Measurements from ENCODE around the gene ATP11C.
A peak's percentile ranks its signal among the peaks of the same experiment; 100 is the strongest.

ATP11C gene

DNA sequence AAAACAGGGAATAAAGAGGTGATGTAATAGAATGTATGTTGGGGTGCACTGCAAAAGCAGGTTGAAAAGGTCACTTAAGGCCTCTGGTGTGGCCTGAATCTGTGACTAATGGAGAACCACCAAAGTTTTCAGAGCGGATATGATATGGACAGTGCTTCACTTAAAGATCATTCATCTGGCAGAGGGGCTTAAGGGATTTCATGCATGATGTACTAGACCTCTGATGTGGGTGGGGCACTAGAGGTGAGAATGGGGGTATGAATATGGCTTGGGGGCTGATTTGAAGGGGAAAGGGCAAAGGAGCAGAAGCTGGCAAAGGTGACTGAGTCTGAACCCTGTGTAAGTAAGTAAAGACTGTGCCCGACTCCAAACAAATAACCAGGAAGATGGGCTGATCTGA lies 162.5 kb downstream of the ATP11C start:
- no peak for DNase-seq

DNA sequence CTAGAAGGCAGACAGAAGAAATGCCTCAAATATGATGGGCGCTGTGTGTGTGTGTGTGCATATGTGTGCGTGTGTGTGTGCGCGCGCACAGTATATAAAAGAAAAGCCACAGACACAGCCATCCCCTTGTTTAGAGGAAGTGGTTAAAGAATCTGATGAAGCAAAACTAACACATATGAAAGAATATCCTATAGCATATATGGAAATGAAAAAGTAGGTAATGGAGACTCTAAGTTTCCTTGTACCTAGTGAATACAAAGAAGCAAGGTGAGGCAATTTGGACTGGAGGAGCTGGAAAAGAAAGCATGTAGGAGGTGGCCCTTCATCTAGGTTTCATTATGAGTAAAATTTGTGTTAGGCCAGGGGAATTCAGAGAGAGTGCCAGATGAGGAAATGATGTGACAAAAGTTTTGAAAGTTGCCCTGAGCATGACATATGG lies 166.3 kb downstream of the ATP11C start:
- H3K27me3 ChIP-seq (ENCODE audit: insufficient read depth, low read depth, severe bottlenecking), result peaks cover 3% of the 10 kb centered on the region
- no peaks in the 10 kb centered on the region for H3K36me3 ChIP-seq
- no peak overlapping the region for H3K4me3 ChIP-seq (ENCODE audit: low read depth, low read length)
- no peaks in the 10 kb centered on the region for H3K9me3 ChIP-seq (ENCODE audit: severe bottlenecking)
- DNase-seq, result no peak
- TF ChIP-seq CTCF (IDR thresholded peaks at IDR 0.05; ENCODE audit: low read depth, low read length), result no peak
- no peak overlapping the region for H3K27ac ChIP-seq

More for the DNA sequence above, 162.5 kb downstream of the ATP11C start:
- H3K27ac ChIP-seq, result no peak overlapping the region
- H3K27me3 ChIP-seq (ENCODE audit: insufficient read depth, low read depth, severe bottlenecking), result peaks cover 2% of the 10 kb centered on the region
- no peaks in the 10 kb centered on the region for H3K9me3 ChIP-seq (ENCODE audit: severe bottlenecking)
- H3K4me3 ChIP-seq (ENCODE audit: low read depth, low read length), result no peak overlapping the region
- H3K36me3 ChIP-seq, result no peaks in the 10 kb centered on the region
- no peak for TF ChIP-seq CTCF (IDR thresholded peaks at IDR 0.05; ENCODE audit: low read depth, low read length)

DNA sequence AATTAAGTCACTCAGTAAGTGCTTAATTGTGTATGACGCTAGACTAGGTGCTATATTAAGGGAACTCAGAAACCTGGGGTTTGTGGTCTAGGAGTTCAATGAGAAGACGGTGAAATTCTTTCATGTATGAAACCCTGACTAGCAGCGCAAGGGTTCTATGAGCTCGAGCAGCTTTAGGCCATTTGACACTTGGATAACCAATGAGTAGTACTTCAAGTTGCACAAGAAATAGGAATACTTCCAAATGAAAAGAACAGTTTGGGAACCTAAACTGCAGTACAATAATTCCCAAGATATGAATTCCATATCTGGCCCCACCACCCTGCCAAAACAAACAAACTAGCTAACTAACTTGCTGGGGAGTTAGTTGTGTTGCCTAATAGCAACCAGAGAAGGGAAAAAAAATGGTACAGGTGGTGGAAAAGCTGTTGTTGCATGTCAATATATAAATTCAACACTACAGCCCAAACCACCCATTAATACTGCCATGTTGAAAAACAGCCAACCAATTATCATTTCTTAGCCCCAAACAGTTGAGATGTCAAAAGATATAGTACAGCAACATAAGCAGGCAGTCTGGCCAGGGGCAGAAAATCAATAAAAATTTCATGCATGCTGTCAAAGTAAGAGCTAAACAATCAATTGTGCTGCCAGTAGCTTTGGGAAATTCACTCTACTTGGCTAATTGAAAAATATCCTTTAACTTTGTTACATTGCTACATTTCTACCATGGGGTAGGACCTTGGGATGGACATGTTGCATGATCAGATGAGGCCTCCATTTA lies 170.3 kb downstream of the ATP11C start:
- no peak overlapping the region for H3K4me3 ChIP-seq (ENCODE audit: low read depth, low read length)
- H3K36me3 ChIP-seq, result no peaks in the 10 kb centered on the region
- H3K27ac ChIP-seq, result no peak overlapping the region
- TF ChIP-seq CTCF (IDR thresholded peaks at IDR 0.05; ENCODE audit: low read depth, low read length), result no peak
- peaks cover 3% of the 10 kb centered on the region for H3K27me3 ChIP-seq (ENCODE audit: insufficient read depth, low read depth, severe bottlenecking)
- DNase-seq, result no peak
- no peaks in the 10 kb centered on the region for H3K9me3 ChIP-seq (ENCODE audit: severe bottlenecking)

DNA sequence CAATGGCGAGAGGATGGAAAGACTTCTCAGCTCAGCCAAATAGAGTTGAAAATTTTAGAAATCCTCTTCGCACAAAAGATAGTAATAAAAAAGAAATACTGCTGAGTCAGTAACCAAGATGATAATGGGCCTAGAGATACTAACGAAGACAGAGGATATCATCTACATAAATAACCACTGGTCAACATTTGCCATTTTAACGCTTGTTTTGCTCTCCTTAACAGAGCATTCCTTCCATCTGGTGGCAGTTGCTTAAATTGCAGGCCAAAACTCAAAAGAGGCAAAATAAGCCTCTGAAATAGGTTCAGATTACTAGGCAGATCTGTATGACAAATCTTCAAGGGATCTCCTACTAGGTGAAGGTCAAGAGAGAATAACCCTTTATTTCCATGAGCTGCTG lies 173.2 kb downstream of the ATP11C start:
- peak; percentile 26; the same call in 1 of the 2 replicates for TF ChIP-seq CTCF (IDR thresholded peaks at IDR 0.05; ENCODE audit: low read depth, low read length)

GRCh38 chrX:139758809-139759208 lies 174.0 kb downstream of the ATP11C start:
- Histone ChIP-seq H3K9me3 (ENCODE audit: severe bottlenecking) (no peaks in the 10 kb centered on the region), H3K4me3 (ENCODE audit: low read depth, low read length) (no peak overlapping the region), H3K27ac (no peak overlapping the region), H3K27me3 (ENCODE audit: insufficient read depth, low read depth, severe bottlenecking) (no peaks in the 10 kb centered on the region), H3K36me3 (no peaks in the 10 kb centered on the region)
- TF ChIP-seq CTCF (IDR thresholded peaks at IDR 0.05; ENCODE audit: low read depth, low read length), result no peak
- no peak for DNase-seq

More for the DNA sequence above, 173.2 kb downstream of the ATP11C start:
- Histone ChIP-seq H3K27me3 (ENCODE audit: insufficient read depth, low read depth, severe bottlenecking) (no peaks in the 10 kb centered on the region), H3K27ac (no peak overlapping the region), H3K36me3 (no peaks in the 10 kb centered on the region), H3K9me3 (ENCODE audit: severe bottlenecking) (no peaks in the 10 kb centered on the region), H3K4me3 (ENCODE audit: low read depth, low read length) (no peak overlapping the region)
- DNase-seq, result peak; percentile 9

GRCh38 chrX:139758250-139758649 lies 174.6 kb downstream of the ATP11C start:
- TF ChIP-seq CTCF (IDR thresholded peaks at IDR 0.05; ENCODE audit: low read depth, low read length), result no peak
- Histone ChIP-seq H3K27me3 (ENCODE audit: insufficient read depth, low read depth, severe bottlenecking) (no peaks in the 10 kb centered on the region), H3K4me3 (ENCODE audit: low read depth, low read length) (no peak overlapping the region), H3K36me3 (no peaks in the 10 kb centered on the region), H3K27ac (no peak overlapping the region), H3K9me3 (ENCODE audit: severe bottlenecking) (no peaks in the 10 kb centered on the region)
- DNase-seq, result no peak

Data from WERI-Rb-1 (cell line).